GM18858 (cell line): ENCODE measurements around the gene DYRK2.

ENCODE experiments used
- ATAC-seq: cut with Tn5 transposase; IDR thresholded peaks from one replicate; pipeline ENCODE4 v1.9.1; 2021; ENCODE audit not compliant: unreplicated experiment

The DYRK2 gene

GRCh38 chr12:67645126-67645525, 3.4 kb upstream of the DYRK2 start:
- ATAC-seq = no peak

GRCh38 chr12:67645601-67646000, 2.9 kb upstream of the DYRK2 start:
- ATAC-seq = no peak

- ATAC-seq = no peak
Measured at GRCh38 chr12:67646775-67647174, 1.8 kb upstream of the DYRK2 start.

- ATAC-seq = no peak
Measured at GRCh38 chr12:67647181-67647798, 1.3 kb upstream of the DYRK2 start.

- ATAC-seq = no peak
Measured at GRCh38 chr12:67647799-67648520, 585 bp upstream of the DYRK2 start.

GRCh38 chr12:67649261-67649569, 670 bp downstream of the DYRK2 start:
- ATAC-seq = peak; percentile 13

GRCh38 chr12:67649570-67650387, 1.2 kb downstream of the DYRK2 start:
- no peak for ATAC-seq

- no peak for ATAC-seq
Measured at GRCh38 chr12:67650388-67651131, 2.0 kb downstream of the DYRK2 start.

- peak; percentile 28 for ATAC-seq
Measured at GRCh38 chr12:67651132-67651695, 2.7 kb downstream of the DYRK2 start.

GRCh38 chr12:67655829-67656228, 7.3 kb downstream of the DYRK2 start:
- no peak for ATAC-seq

- ATAC-seq = no peak
Measured at GRCh38 chr12:67656251-67656650, 7.7 kb downstream of the DYRK2 start.

- ATAC-seq = no peak
Measured at GRCh38 chr12:67658486-67658885, 9.9 kb downstream of the DYRK2 start.

- no peak for ATAC-seq
Measured at GRCh38 chr12:67659292-67659691, 10.7 kb downstream of the DYRK2 start.

GRCh38 chr12:67661311-67662021, 12.9 kb downstream of the DYRK2 start:
- no peak for ATAC-seq

GRCh38 chr12:67662910-67663538, 14.5 kb downstream of the DYRK2 start:
- ATAC-seq = no peak

GRCh38 chr12:67664171-67664570, 15.6 kb downstream of the DYRK2 start:
- ATAC-seq = no peak

GRCh38 chr12:67665679-67666078, 17.1 kb downstream of the DYRK2 start:
- ATAC-seq = no peak

- ATAC-seq = no peak
Measured at GRCh38 chr12:67666605-67667004, 18.1 kb downstream of the DYRK2 start.

- ATAC-seq = no peak
Measured at GRCh38 chr12:67667276-67668073, 18.9 kb downstream of the DYRK2 start.
